Brain microvascular endothelial cell (primary cell): ENCODE data around the gene UROC1.

Experiments
- DNase-seq: peaks from one replicate; pipeline ENCODE4 v3.0.0-alpha.2; 2020
- H3K27ac ChIP-seq: fragments of 250-450 bp; sonication (Bioruptor Pico); 2 replicates; pipeline ENCODE4 v1.5.1; 2020; ENCODE audit warnings: mild to moderate bottlenecking, moderate library complexity
- H3K27me3 ChIP-seq: fragments of 250-450 bp; sonication (Bioruptor Pico); replicated peaks from 2 replicates; pipeline ENCODE4 v1.5.1; 2020; ENCODE audit warnings: mild to moderate bottlenecking
- H3K36me3 ChIP-seq: fragments of 250-450 bp; sonication (Bioruptor Pico); replicated peaks from 2 replicates; pipeline ENCODE4 v1.5.1; 2020; ENCODE audit warnings: mild to moderate bottlenecking
- H3K4me3 ChIP-seq: 2 replicates; pipeline ENCODE4 v1.5.1; 2011; ENCODE audit warnings: low read depth, mild to moderate bottlenecking, control low read depth, low read length, moderate library complexity
- CTCF ChIP-seq: IDR thresholded peaks from 2 replicates; pipeline ENCODE4 v1.5.1; 2011; ENCODE audit warnings: low read depth, mild to moderate bottlenecking, moderate library complexity, low read length, control low read depth, inconsistent platforms; ENCODE audit errors: missing control alignments
- in situ Hi-C: cut with HindIII; loops from 2 replicates; pipeline ENCODE4 v1.10.0; 2017; ENCODE audit warnings: low sequenced_read_pairs, low pct_ligation_motif_present

Gene UROC1

GRCh38 chr3:126433105-126433430 lies 84.5 kb downstream of the UROC1 start:
- Histone ChIP-seq H3K4me3 (no peak overlapping the region), H3K27ac (no peak overlapping the region), H3K36me3 (no peaks in the 10 kb centered on the region), H3K27me3 (no peaks in the 10 kb centered on the region)
- DNase-seq, result no peak
- in situ Hi-C loops, result no loop called here
- no peak for TF ChIP-seq CTCF

DNA sequence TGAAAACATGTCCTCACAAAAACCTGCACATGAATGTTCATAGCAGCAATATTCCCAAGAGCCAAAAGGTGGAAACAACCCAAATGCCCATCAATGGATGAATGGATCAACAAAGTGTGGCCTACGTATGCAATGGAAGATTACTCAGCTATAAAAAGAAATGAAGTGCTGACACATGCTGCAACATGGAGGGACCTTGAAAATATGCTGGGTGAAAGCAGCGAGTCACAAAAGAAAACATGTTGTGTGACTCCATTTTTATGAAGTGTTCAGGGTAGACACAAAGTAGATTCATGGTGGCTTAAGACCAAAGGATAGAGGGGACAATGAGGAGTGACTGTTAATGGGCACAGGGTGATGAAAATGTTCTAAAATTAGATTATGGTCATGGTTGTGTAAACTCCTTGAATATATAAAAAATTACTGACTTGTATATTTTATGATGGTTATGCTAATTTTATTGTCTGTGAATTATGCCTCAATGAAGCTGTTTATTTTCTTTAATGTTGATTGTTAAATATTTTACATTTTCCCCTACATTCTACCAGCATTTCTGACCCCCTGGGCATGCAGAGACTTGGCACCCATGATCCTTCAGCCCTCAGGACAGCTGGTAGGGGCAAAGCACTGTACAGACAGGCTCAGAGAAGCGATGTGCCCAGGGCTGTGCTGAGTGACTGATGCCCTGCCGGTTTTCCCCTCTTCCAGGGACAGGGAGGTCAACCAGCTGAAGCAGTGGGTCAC lies 85.0 kb downstream of the UROC1 start:
- no peak for DNase-seq
- H3K27me3 ChIP-seq, result no peaks in the 10 kb centered on the region
- no peaks in the 10 kb centered on the region for H3K36me3 ChIP-seq
- H3K4me3 ChIP-seq, result no peak overlapping the region
- no peak for TF ChIP-seq CTCF
- no peak overlapping the region for H3K27ac ChIP-seq
- in situ Hi-C loops, result no loop called here
